GM23338 (cell line): ENCODE measurements around the gene TMEM217. TPM values are rescaled to one million over a fixed set of nuclear protein-coding genes. Genes with fewer than 3 reads are reported as not detected.

Experiments used
- ATAC-seq: fragments of 200-7000 bp; cut with Tn5 transposase; 3 replicates; pipeline ENCODE4 v1.9.1; 2020
- DNase-seq: peaks from one replicate; pipeline ENCODE4 v3.0.0-alpha.2; 2015; ENCODE audit warnings: low spot score
- H2AFZ ChIP-seq: fragments of 200-600 bp; sonication (generic); 2 replicates; pipeline ENCODE4 v1.8.0; 2016; ENCODE audit warnings: antibody characterized with exemption, mild to moderate bottlenecking, moderate library complexity
- H3F3A ChIP-seq: fragments of 200-600 bp; sonication (generic); replicated peaks from 2 replicates; pipeline ENCODE4 v1.8.0; 2017; ENCODE audit warnings: antibody characterized with exemption, mixed run types, low read depth
- H3K27ac ChIP-seq: fragments of 200-600 bp; sonication (generic); 2 replicates; pipeline ENCODE4 v1.6.1; 2016; ENCODE audit warnings: low read depth
- H3K27me3 ChIP-seq: fragments of 200-600 bp; sonication (generic); 2 replicates; pipeline ENCODE4 v1.8.0; 2016; ENCODE audit warnings: mild to moderate bottlenecking, mixed run types, moderate library complexity; ENCODE audit not compliant: insufficient read depth
- H3K36me3 ChIP-seq: fragments of 200-600 bp; sonication (generic); 2 replicates; pipeline ENCODE4 v1.8.0; 2016; ENCODE audit warnings: mild to moderate bottlenecking; ENCODE audit not compliant: insufficient read depth
- H3K4me1 ChIP-seq: fragments of 200-600 bp; sonication (generic); 2 replicates; pipeline ENCODE4 v1.8.0; 2016; ENCODE audit warnings: mild to moderate bottlenecking, moderate library complexity; ENCODE audit not compliant: insufficient read depth
- H3K4me2 ChIP-seq: fragments of 200-600 bp; sonication (generic); 2 replicates; pipeline ENCODE4 v1.7.1; 2017; ENCODE audit warnings: mixed run types
- H3K4me3 ChIP-seq: fragments of 200-600 bp; sonication (generic); 2 replicates; pipeline ENCODE4 v1.6.1; 2016; ENCODE audit warnings: mixed run types
- H3K79me2 ChIP-seq: fragments of 200-600 bp; sonication (generic); replicated peaks from 2 replicates; pipeline ENCODE4 v1.8.0; 2017; ENCODE audit warnings: mild to moderate bottlenecking; ENCODE audit not compliant: insufficient read depth
- H3K9me2 ChIP-seq: fragments of 200-600 bp; sonication (generic); 2 replicates; pipeline ENCODE4 v1.8.0; 2017; ENCODE audit not compliant: insufficient read depth
- H4K20me1 ChIP-seq: fragments of 200-600 bp; sonication (generic); replicated peaks from 2 replicates; pipeline ENCODE4 v1.8.0; 2017; ENCODE audit warnings: mild to moderate bottlenecking; ENCODE audit not compliant: insufficient read depth
- H3K27ac Mint-ChIP-seq: 2 replicates; pipeline ENCODE4 v1.8.0; 2020; ENCODE audit warnings: inconsistent platforms, mild to moderate bottlenecking, moderate library complexity, mixed read lengths
- H3K27me3 Mint-ChIP-seq: 3 replicates; pipeline ENCODE4 v1.8.0; 2022; ENCODE audit warnings: low read depth, mild to moderate bottlenecking, moderate library complexity, mixed read lengths, inconsistent platforms; ENCODE audit not compliant: insufficient read depth, poor library complexity
- H3K36me3 Mint-ChIP-seq: 3 replicates; pipeline ENCODE4 v1.8.0; 2021; ENCODE audit warnings: low read depth, mild to moderate bottlenecking, inconsistent platforms, moderate library complexity, mixed read lengths
- H3K4me1 Mint-ChIP-seq: 3 replicates; pipeline ENCODE4 v1.8.0; 2020; ENCODE audit warnings: mild to moderate bottlenecking, inconsistent platforms, mixed read lengths
- H3K4me3 Mint-ChIP-seq: 3 replicates; pipeline ENCODE4 v1.8.0; 2021; ENCODE audit warnings: moderate library complexity, mild to moderate bottlenecking, inconsistent platforms, mixed read lengths
- H3K9me3 Mint-ChIP-seq: 3 replicates; pipeline ENCODE4 v1.8.0; 2020; ENCODE audit warnings: moderate library complexity, mild to moderate bottlenecking, inconsistent platforms, mixed read lengths
- ETS1 ChIP-seq: IDR thresholded peaks from 2 replicates; pipeline ENCODE4 v1.6.1; 2016; ENCODE audit warnings: antibody characterized with exemption
- EZH2 ChIP-seq: fragments of 200-600 bp; sonication (generic); IDR thresholded peaks from one replicate; pipeline ENCODE4 v1.8.0; 2017; ENCODE audit warnings: antibody characterized with exemption, mild to moderate bottlenecking, low read depth; ENCODE audit not compliant: unreplicated experiment
- NANOG ChIP-seq: IDR thresholded peaks from 2 replicates; pipeline ENCODE4 v1.6.1; 2016; ENCODE audit warnings: antibody characterized with exemption, borderline replicate concordance
- REST ChIP-seq: IDR thresholded peaks from one replicate; pipeline ENCODE4 v1.6.1; 2018; ENCODE audit warnings: antibody characterized with exemption; ENCODE audit not compliant: unreplicated experiment
- STAT1 ChIP-seq: IDR thresholded peaks from one replicate; pipeline ENCODE4 v1.6.1; 2016; ENCODE audit warnings: antibody characterized with exemption; ENCODE audit not compliant: unreplicated experiment
- ZNF331 ChIP-seq: fragments of 250-450 bp; sonication (Bioruptor Pico); IDR thresholded peaks from 2 replicates; pipeline ENCODE4 v1.5.0; 2020; ENCODE audit warnings: low read depth, mild to moderate bottlenecking, moderate library complexity
- ZNF462 ChIP-seq: fragments of 250-450 bp; sonication (Bioruptor Pico); IDR thresholded peaks from 2 replicates; pipeline ENCODE4 v1.5.0; 2020; ENCODE audit warnings: mild to moderate bottlenecking, moderate library complexity
- polyA plus RNA-seq: library from polyadenylated mRNA; unstranded; fragments of >200 nt; fragmentation: Nextera tagmentation; extraction: Ambion mirVana; gene quantifications from 2 replicates; pipeline ENCODE4 v1.2.1, GENCODE V29; 2016
- total RNA-seq: library from RNA; depleted of rRNA; stranded (reverse); fragments of >200 nt; shearing (Covaris generic); gene quantifications from 2 replicates; pipeline ENCODE4 v1.2.3, GENCODE V29; 2014

TMEM217 gene
- total and polyA plus RNA-seq, 2 experiments from 2014 or later, result 1.3 TPM; not detected in 1

- Mint-ChIP-seq H3K27me3 (peaks cover 18% of the 10 kb centered on the region), H3K27ac (no peak overlapping the region), H3K4me1 (peaks cover 40% of the 10 kb centered on the region), H3K36me3 (peaks cover 49% of the 10 kb centered on the region), H3K4me3 (peak overlapping the region; percentile 20; the same call in 1 of the 3 replicates), H3K9me3 (peaks cover 2% of the 10 kb centered on the region; the same call in 2 of the 3 replicates)
- Histone ChIP-seq H3K9me2 (no peaks in the 10 kb centered on the region), H3K27ac (peak overlapping the region; percentile 53; the same call in 1 of the 2 replicates), H3K36me3 (peaks cover 30% of the 10 kb centered on the region), H3K79me2 (peaks cover 42% of the 10 kb centered on the region), H3K4me2 (peak overlapping the region; percentile 73), H3K4me1 (peaks cover 11% of the 10 kb centered on the region), H3K27me3 (no peaks in the 10 kb centered on the region), H3K4me3 (0 out of 2 replicates have a peak overlapping the region, but pooled peaks have one; percentile 64), H4K20me1 (peaks cover 30% of the 10 kb centered on the region), H3F3A (peaks cover 37% of the 10 kb centered on the region), H2AFZ (no peak overlapping the region)
- DNase-seq (no peak), ATAC-seq (no peak)
- TF ChIP-seq EZH2 (no peak), ETS1 (no peak), ZNF331 (no peak), REST (no peak), STAT1 (no peak), NANOG (no peak), ZNF462 (CRISPR knock-in tag) (no peak)
These were observed 84.3 kb downstream of the TMEM217 start for GRCh38 chr6:37173493-37174195.
